ENCODE data around the gene MCEMP1.

DNA sequence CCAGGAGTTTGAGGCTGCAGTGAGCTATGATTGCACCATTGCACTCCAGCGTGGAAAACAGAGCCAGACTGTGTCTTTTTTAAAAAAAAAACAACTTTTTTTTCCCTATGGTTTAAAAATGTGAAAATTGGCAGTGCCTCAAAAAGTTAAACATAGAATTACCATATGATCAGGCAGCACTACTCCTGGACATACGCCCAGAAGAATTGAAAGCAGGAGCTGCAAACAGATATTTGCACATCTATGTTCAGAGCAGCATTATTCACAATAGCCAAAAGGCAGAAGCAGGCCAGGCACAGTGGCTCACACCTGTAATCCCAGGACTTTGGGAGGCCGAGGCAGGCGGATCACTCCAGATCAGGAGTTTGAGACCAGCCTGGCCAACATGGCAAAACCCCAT lies 11.8 kb upstream of the MCEMP1 start:
- TF ChIP-seq POLR2A (IDR thresholded peaks at IDR 0.05; ENCODE audit: low read depth, low read length): no peak
- no peak for TF ChIP-seq TAF1 (IDR thresholded peaks at IDR 0.05; ENCODE audit: low read depth, low read length)
- no peak for TF ChIP-seq SPI1 (IDR thresholded peaks at IDR 0.05; ENCODE audit: low read depth, low read length)
- TF ChIP-seq POLR2AphosphoS5 (IDR thresholded peaks at IDR 0.05; ENCODE audit: low read depth, low read length): no peak
- no peak for TF ChIP-seq PAX5 (IDR thresholded peaks at IDR 0.05; ENCODE audit: insufficient read depth, low read length, severe bottlenecking)
